Endothelial cell of umbilical vein (primary cell): Measurements from ENCODE around the gene ACTMAP. TPM values are rescaled to one million over a fixed set of nuclear protein-coding genes. Genes with fewer than 3 reads are reported as not detected.

ENCODE experiments used
- BruUV-seq: library from RNA; stranded (reverse); fragments of 400-500 nt; replicated peaks from 2 replicates; lab custom pipeline; 2021; lab: Mats Ljungman, UMichigan
- CTCF ChIA-PET: fragments of 300-600, 350-600 bp; sonication (Branson Sonifier 250); formaldehyde crosslinking; loops from one replicate; lab custom pipeline; 2021; ENCODE audit warnings: antibody characterized with exemption, inconsistent platforms; lab: Charles Lee
- POLR2A ChIA-PET: fragments of 300-600, 350-600 bp; sonication (Branson Sonifier 250); formaldehyde crosslinking; loops from one replicate; lab custom pipeline; 2021; ENCODE audit warnings: antibody characterized with exemption, inconsistent platforms; lab: Charles Lee
- DNase-seq: peaks from one replicate; pipeline ENCODE4 v3.0.0-alpha.2; 2011; ENCODE audit warnings: low read depth, low spot score
- FAIRE-seq: peaks from 2 replicates; lab custom pipeline; 2011; peaks lifted over from hg19 to GRCh38; lab: Jason Lieb, UNC
- H2AFZ ChIP-seq: 2 replicates; pipeline ENCODE4 v1.6.0; 2012; ENCODE audit warnings: low read depth, low read length, control low read depth, inconsistent platforms
- H3K27ac ChIP-seq: 2 replicates; pipeline ENCODE4 v1.5.1; 2011; ENCODE audit warnings: low read depth, mild to moderate bottlenecking, control low read depth, low read length, moderate library complexity; ENCODE audit not compliant: insufficient read depth
- H3K27me3 ChIP-seq, 2 experiments: 2 replicates each; pipeline versions ENCODE4 v1.6.0 to v1.6.1; 2011; ENCODE audit warnings: low read length in 2 of 2, mixed read lengths in 1 of 2; ENCODE audit not compliant: control insufficient read depth in 2 of 2, insufficient read depth in 2 of 2
- H3K36me3 ChIP-seq, 2 experiments: 2 replicates in 1 of 2; 3 replicates in 1 of 2; pipeline ENCODE4 v1.5.1; 2011; ENCODE audit warnings: low read length in 2 of 2, mild to moderate bottlenecking in 1 of 2, moderate library complexity in 1 of 2; ENCODE audit not compliant: control insufficient read depth in 2 of 2, insufficient read depth in 2 of 2; ENCODE audit errors: extremely low read depth in 1 of 2
- H3K4me1 ChIP-seq: 3 replicates; pipeline ENCODE4 v1.5.1; 2011; ENCODE audit warnings: mild to moderate bottlenecking, low read length; ENCODE audit not compliant: control insufficient read depth, insufficient read depth; ENCODE audit errors: extremely low read depth
- H3K4me2 ChIP-seq: 2 replicates; pipeline ENCODE4 v1.6.1; 2011; ENCODE audit warnings: low read length, control low read depth, mixed read lengths; ENCODE audit not compliant: insufficient read depth
- H3K4me3 ChIP-seq, 3 experiments: fragments of 200-600 bp in 1 of 3; sonication (generic), shearing (Covaris generic) in 1 of 3; replicated peaks in 1 of 3; 2 replicates each; pipeline ENCODE4 v1.5.1; 2011 to 2016; ENCODE audit warnings: control low read depth in 3 of 3, low read length in 3 of 3, mild to moderate bottlenecking in 2 of 3, inconsistent platforms in 1 of 3, low read depth in 1 of 3, moderate library complexity in 1 of 3; ENCODE audit not compliant: insufficient read depth in 1 of 3
- H3K79me2 ChIP-seq: 2 replicates; pipeline ENCODE4 v1.6.0; 2012; ENCODE audit warnings: low read length, inconsistent platforms; ENCODE audit not compliant: control insufficient read depth, insufficient read depth
- H3K9ac ChIP-seq: replicated peaks from 2 replicates; pipeline ENCODE3; 2011; ENCODE audit warnings: low read length, control low read depth; ENCODE audit not compliant: insufficient read depth; ENCODE audit errors: extremely low read depth
- H3K9me1 ChIP-seq: replicated peaks from 3 replicates; pipeline ENCODE4 v1.6.0; 2011; ENCODE audit warnings: mild to moderate bottlenecking, low read length; ENCODE audit not compliant: control insufficient read depth, insufficient read depth; ENCODE audit errors: extremely low read depth
- H3K9me3 ChIP-seq: replicated peaks from 2 replicates; pipeline ENCODE4 v1.5.1; 2012; ENCODE audit warnings: low read length, inconsistent platforms; ENCODE audit not compliant: control insufficient read depth, insufficient read depth
- H4K20me1 ChIP-seq: replicated peaks from 2 replicates; pipeline ENCODE3; 2011; ENCODE audit warnings: mild to moderate bottlenecking, low read length; ENCODE audit not compliant: control insufficient read depth, insufficient read depth; ENCODE audit errors: extremely low read depth
- EZH2 ChIP-seq: IDR thresholded peaks from 2 replicates; pipeline ENCODE4 v1.6.1; 2012; ENCODE audit warnings: borderline replicate concordance, low read depth, mild to moderate bottlenecking, moderate library complexity, low read length, inconsistent platforms; ENCODE audit not compliant: severe bottlenecking
- FOS ChIP-seq: IDR thresholded peaks from 2 replicates; pipeline ENCODE4 v1.6.1; 2011; ENCODE audit warnings: mild to moderate bottlenecking, low read length, moderate library complexity, borderline replicate concordance; ENCODE audit not compliant: insufficient read depth
- GATA2 ChIP-seq: IDR thresholded peaks from 2 replicates; pipeline ENCODE4 v1.7.0; 2011; ENCODE audit warnings: low read depth, mild to moderate bottlenecking, moderate library complexity, mixed read lengths, low read length; ENCODE audit not compliant: insufficient read length, insufficient read depth
- JUN ChIP-seq: IDR thresholded peaks from 2 replicates; pipeline ENCODE4 v1.6.1; 2011; ENCODE audit warnings: borderline replicate concordance, low read depth; ENCODE audit not compliant: insufficient read length, insufficient read depth
- MYC ChIP-seq: IDR thresholded peaks from one replicate; pipeline ENCODE4 v1.6.1; 2011; ENCODE audit warnings: mild to moderate bottlenecking, low read depth, low read length
- POLR2A ChIP-seq: IDR thresholded peaks from 2 replicates; pipeline ENCODE4 v1.6.1; 2012; ENCODE audit warnings: low read depth, mild to moderate bottlenecking, control low read depth, low read length
- POLR2AphosphoS5 ChIP-seq: IDR thresholded peaks from 2 replicates; pipeline ENCODE4 v1.6.1; 2012; ENCODE audit warnings: low read depth, mild to moderate bottlenecking, control low read depth, low read length, moderate library complexity; ENCODE audit not compliant: insufficient read depth
- dilution Hi-C: fragments of 300-500 bp; cut with MboI; formaldehyde crosslinking; loops from one replicate; pipeline ENCODE4 v1.15.0; 2019; ENCODE audit warnings: low sequenced_read_pairs; ENCODE audit not compliant: extremely low pct_ligation_motif_present
- intact Hi-C: fragments of 100-400 bp; cut with micrococcal nuclease; formaldehyde crosslinking; loops from one replicate; pipeline ENCODE4 v1.10.0; 2022
- polyA plus RNA-seq, 4 experiments: library from polyadenylated mRNA; depleted of rRNA in 3 of 4; stranded (reverse) in 3 of 4; unstranded in 1 of 4; fragments of >200 nt; gene quantifications; 2 replicates each; pipeline versions ENCODE4 v1.2.1 to v1.2.3, GENCODE V29; 2011 to 2012; ENCODE audit warnings: missing spikeins in 1 of 4
- total RNA-seq: library from RNA; stranded (reverse); gene quantifications from 2 replicates; pipeline ENCODE4 v1.2.3, GENCODE V29; 2021
- TF ChIP-seq, protein P1 (sequence below): IDR thresholded peaks from 2 replicates; pipeline ENCODE4 v1.6.1; 2011; ENCODE audit not compliant: insufficient read depth, insufficient read length
- TF ChIP-seq, protein P2 (sequence below), 2 donors: IDR thresholded peaks; 1 replicate in 1 of 2; 2 replicates in 1 of 2; pipeline ENCODE4 v1.5.1; 2011; ENCODE audit warnings: low read length in 2 of 2, mild to moderate bottlenecking in 2 of 2, moderate library complexity in 2 of 2, control low read depth in 1 of 2, inconsistent platforms in 1 of 2, low read depth in 1 of 2; ENCODE audit not compliant: insufficient read depth in 1 of 2; ENCODE audit errors: extremely low read depth in 1 of 2

The ACTMAP gene
- total and polyA plus RNA-seq, 2 donors (not counting 3 experiments of a cell fraction or from before 2014, with no cell fraction given) = 5.2 to 9.1 TPM

DNA sequence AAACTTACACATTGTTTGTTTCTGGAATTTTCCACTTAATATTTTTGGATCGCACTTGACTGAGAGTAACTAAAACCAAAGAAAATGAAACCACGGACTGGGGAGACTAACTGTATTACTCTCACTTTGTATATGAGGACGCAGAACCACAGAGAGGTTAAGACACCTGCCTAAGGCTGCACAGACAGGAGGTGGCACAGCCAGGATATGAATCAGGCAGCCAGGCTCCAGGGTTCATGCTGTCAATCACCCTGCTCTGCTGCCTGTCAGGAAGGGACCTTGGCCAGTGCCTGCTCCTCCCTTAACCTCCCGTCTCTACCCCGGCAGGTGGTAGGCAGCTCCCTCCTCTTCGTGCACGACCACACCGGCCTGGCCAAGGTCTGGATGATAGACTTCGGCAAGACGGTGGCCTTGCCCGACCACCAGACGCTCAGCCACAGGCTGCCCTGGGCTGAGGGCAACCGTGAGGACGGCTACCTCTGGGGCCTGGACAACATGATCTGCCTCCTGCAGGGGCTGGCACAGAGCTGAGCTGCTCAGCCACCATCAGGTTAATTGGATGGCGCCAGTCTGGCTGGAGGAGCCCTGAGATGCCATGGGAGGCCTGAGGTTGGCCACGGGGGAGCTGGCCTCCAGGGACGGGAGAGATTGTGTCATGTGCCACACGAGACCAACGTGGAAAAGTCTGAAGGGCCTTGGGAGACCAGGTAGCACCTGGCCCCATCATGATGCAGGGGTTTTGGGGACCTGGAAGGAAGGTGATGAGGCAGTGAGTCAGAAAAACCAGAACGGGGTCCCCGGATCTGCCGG, 11.0 kb downstream of the ACTMAP start:
- Histone ChIP-seq H3K4me1 (no peaks in the 10 kb centered on the region), H3K36me3 (peaks cover 9 to 26% of the 10 kb centered on the region in 2 experiments), H3K4me3 (no peak overlapping the region), H3K4me2 (no peak overlapping the region), H3K27me3 (no peaks in the 10 kb centered on the region), H3K9ac (no peak overlapping the region), H4K20me1 (no peaks in the 10 kb centered on the region), H3K79me2 (no peaks in the 10 kb centered on the region), H2AFZ (no peak overlapping the region), H3K9me1 (no peaks in the 10 kb centered on the region), H3K9me3 (no peaks in the 10 kb centered on the region), H3K27ac (no peak overlapping the region)
- CTCF ChIA-PET = no interaction called here
- TF ChIP-seq, protein P1, sequence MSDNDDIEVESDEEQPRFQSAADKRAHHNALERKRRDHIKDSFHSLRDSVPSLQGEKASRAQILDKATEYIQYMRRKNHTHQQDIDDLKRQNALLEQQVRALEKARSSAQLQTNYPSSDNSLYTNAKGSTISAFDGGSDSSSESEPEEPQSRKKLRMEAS = no peak
- DNase-seq (no peak), FAIRE-seq (no peak)
- no TSS peak for BruUV-seq
- intact Hi-C loops (no loop called here), dilution Hi-C loops (no loop called here)
- POLR2A ChIA-PET = no interaction called here

DNA sequence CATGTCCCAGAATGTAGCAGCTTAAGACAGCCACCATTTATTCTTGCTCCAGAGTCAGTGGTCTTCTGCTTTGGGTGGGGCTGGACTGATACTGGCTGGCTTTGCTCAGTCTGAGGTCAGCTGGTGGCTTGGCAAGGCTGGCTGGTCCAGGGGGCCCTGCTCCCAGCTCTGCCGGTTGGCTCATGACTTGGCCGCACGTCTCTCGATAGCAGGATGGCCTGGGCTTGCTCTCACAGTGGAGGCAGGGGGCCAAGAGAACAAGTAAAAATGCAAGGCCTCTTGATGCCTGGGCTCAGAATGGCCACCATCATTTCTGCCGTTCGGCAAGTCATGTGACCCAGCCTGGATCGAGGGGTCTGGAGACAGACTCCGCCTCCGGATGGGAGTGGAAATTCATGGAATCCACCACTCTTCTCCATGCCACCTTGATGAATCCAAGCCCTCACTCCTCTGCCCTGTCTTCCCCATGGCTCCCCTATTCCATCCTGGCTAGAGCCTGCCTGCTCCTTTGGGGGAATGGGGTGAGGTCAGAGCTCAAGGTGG, 13.1 kb downstream of the ACTMAP start:
- H3K9me3 ChIP-seq = no peaks in the 10 kb centered on the region
- H3K9me1 ChIP-seq = no peaks in the 10 kb centered on the region
- no peaks in the 10 kb centered on the region for H4K20me1 ChIP-seq
- H3K9ac ChIP-seq = no peak overlapping the region
- BruUV-seq = no TSS peak
- H3K79me2 ChIP-seq = no peaks in the 10 kb centered on the region
- CTCF ChIA-PET = no interaction called here
- H3K4me2 ChIP-seq = no peak overlapping the region
- FAIRE-seq = no peak
- POLR2A ChIA-PET = no interaction called here
- no peak for DNase-seq
- H3K27ac ChIP-seq = no peak overlapping the region
- H3K4me1 ChIP-seq = no peaks in the 10 kb centered on the region
- peaks cover 11 to 34% of the 10 kb centered on the region in 2 experiments for H3K36me3 ChIP-seq
- no peak overlapping the region for H2AFZ ChIP-seq
- H3K27me3 ChIP-seq = no peaks in the 10 kb centered on the region
- H3K4me3 ChIP-seq = no peak overlapping the region
- TF ChIP-seq MYC = no peak
- no peak for TF ChIP-seq POLR2A
- TF ChIP-seq, protein P2, sequence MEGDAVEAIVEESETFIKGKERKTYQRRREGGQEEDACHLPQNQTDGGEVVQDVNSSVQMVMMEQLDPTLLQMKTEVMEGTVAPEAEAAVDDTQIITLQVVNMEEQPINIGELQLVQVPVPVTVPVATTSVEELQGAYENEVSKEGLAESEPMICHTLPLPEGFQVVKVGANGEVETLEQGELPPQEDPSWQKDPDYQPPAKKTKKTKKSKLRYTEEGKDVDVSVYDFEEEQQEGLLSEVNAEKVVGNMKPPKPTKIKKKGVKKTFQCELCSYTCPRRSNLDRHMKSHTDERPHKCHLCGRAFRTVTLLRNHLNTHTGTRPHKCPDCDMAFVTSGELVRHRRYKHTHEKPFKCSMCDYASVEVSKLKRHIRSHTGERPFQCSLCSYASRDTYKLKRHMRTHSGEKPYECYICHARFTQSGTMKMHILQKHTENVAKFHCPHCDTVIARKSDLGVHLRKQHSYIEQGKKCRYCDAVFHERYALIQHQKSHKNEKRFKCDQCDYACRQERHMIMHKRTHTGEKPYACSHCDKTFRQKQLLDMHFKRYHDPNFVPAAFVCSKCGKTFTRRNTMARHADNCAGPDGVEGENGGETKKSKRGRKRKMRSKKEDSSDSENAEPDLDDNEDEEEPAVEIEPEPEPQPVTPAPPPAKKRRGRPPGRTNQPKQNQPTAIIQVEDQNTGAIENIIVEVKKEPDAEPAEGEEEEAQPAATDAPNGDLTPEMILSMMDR (IDR thresholded peaks at IDR 0.05; ENCODE audit: extremely low read depth in 1 of 2, insufficient read depth in 1 of 2, low read depth in 1 of 2, low read length in 2 of 2) = no peak
- TF ChIP-seq, protein P1 = no peak
- TF ChIP-seq GATA2 = no peak
- no peak for TF ChIP-seq JUN
- no peak for TF ChIP-seq EZH2
- no peak for TF ChIP-seq FOS
- no peak for TF ChIP-seq POLR2AphosphoS5
- dilution Hi-C loops (no loop called here), intact Hi-C loops (no loop called here)
